SK-N-DZ (cell line): ENCODE data around the gene TPD52L1.

Source experiments
- DNase-seq: peaks from one replicate; pipeline ENCODE4 v3.0.0-alpha.2; 2015; ENCODE audit warnings: low spot score

Gene TPD52L1

DNA sequence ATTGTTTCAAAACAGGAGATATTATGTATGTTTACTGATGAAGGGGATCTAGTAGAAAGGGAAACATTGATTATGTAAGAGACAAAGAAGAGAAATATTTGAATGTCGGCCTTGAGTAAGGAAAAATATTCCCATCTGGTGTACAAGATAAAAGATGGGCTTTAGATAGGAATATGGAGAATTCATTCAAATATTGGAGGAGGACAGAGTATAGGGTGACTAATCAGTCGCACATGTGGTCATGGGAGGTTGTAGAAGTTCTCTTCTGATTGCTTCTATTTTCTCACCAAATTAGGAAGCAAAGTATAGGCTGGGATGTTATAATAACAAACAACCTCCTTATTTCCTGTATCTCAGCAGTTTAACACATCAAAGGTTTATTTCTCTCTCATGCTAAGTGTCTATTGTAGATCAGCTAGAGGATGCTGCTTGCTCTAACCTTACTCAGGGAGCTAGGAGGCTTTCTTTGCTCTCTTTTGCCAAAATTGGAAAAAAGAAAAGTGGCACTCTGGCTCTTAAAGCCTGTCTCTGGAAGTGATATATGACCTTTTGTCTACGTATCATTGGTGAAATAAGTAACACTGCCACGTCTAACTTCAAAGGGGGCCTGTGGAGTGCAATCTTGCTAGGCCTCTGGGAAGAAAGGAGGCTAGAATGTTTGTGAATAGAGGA is 149.4 kb downstream of the TPD52L1 start:
- no peak for DNase-seq

DNA sequence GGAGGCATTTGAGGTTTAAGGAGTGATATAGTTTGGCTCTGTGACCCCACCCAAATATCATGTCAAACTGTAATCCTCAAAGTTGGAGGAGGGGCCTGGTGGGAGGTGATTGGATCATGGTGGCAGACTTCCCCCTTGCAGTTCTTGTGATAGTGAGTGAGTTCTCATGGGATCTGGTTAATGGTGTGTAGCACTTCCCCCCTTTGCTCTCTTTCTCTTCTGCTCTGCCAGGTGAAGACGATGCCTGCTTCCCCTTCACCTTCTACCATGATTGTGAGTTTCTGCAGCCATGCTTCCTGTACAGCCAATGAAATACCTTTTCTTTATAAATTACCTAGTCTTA is 149.9 kb downstream of the TPD52L1 start:
- no peak for DNase-seq

DNA sequence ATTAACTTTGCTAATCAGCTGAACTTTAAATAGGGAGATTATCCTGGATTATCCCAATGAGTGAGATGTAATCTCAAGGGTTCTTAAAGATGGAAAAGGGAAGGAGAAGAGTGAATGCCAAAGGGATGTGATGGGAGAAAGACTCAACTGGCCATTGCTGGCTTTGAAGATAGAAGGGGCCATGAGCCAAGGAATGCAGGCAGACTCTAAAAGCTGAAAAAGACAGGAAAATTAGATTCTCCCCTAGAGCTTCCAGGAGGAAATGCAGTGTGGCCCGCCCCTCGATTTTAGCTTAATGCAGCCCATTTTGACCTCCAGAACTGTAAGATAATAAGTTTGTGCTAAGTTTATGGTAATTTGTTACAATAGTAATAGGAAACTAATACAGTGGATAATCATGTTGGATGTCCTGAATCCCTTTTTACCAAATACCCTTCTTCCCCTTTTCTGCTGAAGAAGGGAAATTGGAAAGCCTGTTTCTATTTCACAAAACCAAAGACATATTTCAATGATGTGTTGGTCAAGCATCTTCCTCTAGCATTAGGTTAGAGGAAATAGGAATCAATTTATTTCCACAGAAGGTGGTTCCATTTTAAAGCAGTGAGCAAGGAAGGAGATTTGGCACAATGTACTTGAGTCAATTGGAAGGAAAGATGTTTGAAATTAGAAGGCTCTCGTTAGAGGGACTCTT is 151.5 kb downstream of the TPD52L1 start:
- no peak for DNase-seq

DNA sequence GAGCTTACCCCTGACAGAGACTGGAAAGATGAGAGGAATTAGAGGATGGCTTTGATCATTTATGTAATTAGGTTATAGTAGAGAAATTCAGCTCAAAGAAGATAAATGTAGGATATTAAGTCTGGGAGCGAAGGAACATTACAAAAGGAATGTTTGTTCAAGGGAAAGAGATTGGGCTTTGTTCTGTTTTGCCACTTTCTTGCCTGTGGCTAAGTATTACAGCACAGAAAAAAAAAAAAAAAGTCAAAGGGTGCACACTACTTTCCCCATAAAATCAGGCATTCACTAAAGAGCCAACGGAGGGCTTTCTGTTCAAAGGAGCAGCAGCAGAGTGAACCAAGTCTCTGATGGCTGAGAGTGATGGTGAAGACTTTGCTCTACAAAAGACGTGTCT is 153.2 kb downstream of the TPD52L1 start:
- no peak for DNase-seq

DNA sequence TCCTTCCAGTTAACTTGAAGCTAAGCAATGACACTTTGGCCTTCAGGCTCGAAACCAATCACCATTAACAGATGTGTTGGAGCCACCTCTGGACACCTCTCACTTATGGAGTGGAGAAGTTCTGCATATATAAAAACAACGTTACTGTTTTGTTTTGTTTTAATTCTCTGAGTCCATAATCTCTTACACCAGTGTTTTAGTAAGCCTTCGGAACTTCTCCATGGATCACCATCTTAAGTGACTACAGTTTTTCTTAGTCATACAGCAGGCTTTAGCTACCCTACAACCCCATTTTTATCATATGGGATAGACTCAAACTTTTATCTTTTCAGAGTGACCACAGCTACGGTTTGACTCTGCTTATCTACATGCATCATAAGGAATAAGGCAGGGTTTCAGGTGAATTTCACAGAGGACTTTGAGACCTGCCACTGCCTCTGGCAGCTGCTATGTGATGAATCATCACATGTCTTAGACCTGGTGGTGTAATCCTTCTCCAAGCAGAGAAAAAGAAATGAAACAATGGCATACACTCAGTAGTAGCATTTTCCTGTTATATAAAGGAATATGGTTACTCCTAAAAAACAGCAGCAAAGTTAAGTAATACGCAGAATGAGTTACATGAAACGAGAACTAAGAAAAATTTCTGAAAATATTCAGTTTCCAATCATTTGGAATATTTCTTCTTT is 153.7 kb downstream of the TPD52L1 start:
- DNase-seq: no peak

GRCh38 chr6:125307964-125308615 is 154.5 kb downstream of the TPD52L1 start:
- DNase-seq: no peak

- DNase-seq: peak; percentile 75
Observed at GRCh38 chr6:125310994-125311649, 157.5 kb downstream of the TPD52L1 start.

GRCh38 chr6:125312478-125312877 is 158.9 kb downstream of the TPD52L1 start:
- DNase-seq: no peak

- no peak for DNase-seq
Observed at GRCh38 chr6:125312950-125313349, 159.4 kb downstream of the TPD52L1 start.
